WTC11 (cell line): Measurements from ENCODE around the gene TNRC6C. TPM values are rescaled to one million over a fixed set of nuclear protein-coding genes. Genes with fewer than 3 reads are reported as not detected.

Experiments
- ATAC-seq: fragments of 200-7000 bp; cut with Tn5 transposase; 2 replicates; pipeline ENCODE4 v1.10.0; 2021; ENCODE audit warnings: mild to moderate bottlenecking, moderate library complexity
- CTCF ChIA-PET: fragments of 300-600 bp; sonication (Branson Sonifier 250); formaldehyde crosslinking; loops from one replicate; lab custom pipeline; 2021; ENCODE audit warnings: antibody characterized with exemption; lab: Charles Lee
- POLR2A ChIA-PET: fragments of 350-600 bp; sonication (Branson Sonifier 250); formaldehyde crosslinking; loops from one replicate; lab custom pipeline; 2021; ENCODE audit warnings: antibody characterized with exemption; lab: Charles Lee
- DNase-seq: peaks from one replicate; pipeline ENCODE4 v3.0.0; 2021; ENCODE audit warnings: low spot score
- H3K27ac Mint-ChIP-seq: 2 replicates; pipeline ENCODE4 v1.8.0; 2021; ENCODE audit warnings: mixed read lengths
- H3K27me3 Mint-ChIP-seq: 2 replicates; pipeline ENCODE4 v1.8.0; 2021; ENCODE audit warnings: low read depth, mild to moderate bottlenecking, moderate library complexity, mixed read lengths
- H3K36me3 Mint-ChIP-seq: 2 replicates; pipeline ENCODE4 v1.8.0; 2021; ENCODE audit warnings: mixed read lengths
- H3K4me1 Mint-ChIP-seq: 2 replicates; pipeline ENCODE4 v1.8.0; 2022; ENCODE audit warnings: mixed read lengths
- H3K4me3 Mint-ChIP-seq: 2 replicates; pipeline ENCODE4 v1.8.0; 2021; ENCODE audit warnings: mild to moderate bottlenecking, moderate library complexity, mixed read lengths
- H3K9me3 Mint-ChIP-seq: 2 replicates; pipeline ENCODE4 v1.8.0; 2021; ENCODE audit warnings: mixed read lengths
- ATF6 ChIP-seq: sonication (generic); formaldehyde crosslinking; IDR thresholded peaks from 2 replicates; pipeline ENCODE4 v1.8.1; 2023; ENCODE audit warnings: mild to moderate bottlenecking, missing genetic modification reagents
- CREB1 ChIP-seq: sonication (generic); formaldehyde crosslinking; IDR thresholded peaks from 2 replicates; pipeline ENCODE4 v1.8.0; 2023; ENCODE audit warnings: mild to moderate bottlenecking, missing genetic modification reagents
- CREM ChIP-seq: sonication (generic); formaldehyde crosslinking; IDR thresholded peaks from 2 replicates; pipeline ENCODE4 v1.8.1; 2022; ENCODE audit warnings: mild to moderate bottlenecking, missing genetic modification reagents, moderate library complexity
- ELF4 ChIP-seq: sonication (generic); formaldehyde crosslinking; IDR thresholded peaks from 2 replicates; pipeline ENCODE4 v1.8.1; 2022; ENCODE audit warnings: low read depth, mild to moderate bottlenecking, moderate library complexity, missing genetic modification reagents
- ERG ChIP-seq: fragments of 250-450 bp; sonication (Bioruptor Pico); IDR thresholded peaks from 2 replicates; pipeline ENCODE4 v1.8.0; 2021; ENCODE audit warnings: mild to moderate bottlenecking
- ESRRA ChIP-seq: sonication (generic); formaldehyde crosslinking; IDR thresholded peaks from 2 replicates; pipeline ENCODE4 v1.8.1; 2022; ENCODE audit warnings: mild to moderate bottlenecking, missing genetic modification reagents, borderline replicate concordance
- FOXP1 ChIP-seq: sonication (generic); formaldehyde crosslinking; IDR thresholded peaks from 2 replicates; pipeline ENCODE4 v1.8.0; 2022; ENCODE audit warnings: missing genetic modification reagents, mild to moderate bottlenecking, moderate library complexity, borderline replicate concordance
- GABPB1 ChIP-seq: sonication (generic); formaldehyde crosslinking; IDR thresholded peaks from 2 replicates; pipeline ENCODE4 v1.8.1; 2023; ENCODE audit warnings: mild to moderate bottlenecking, missing genetic modification reagents
- GRHL2 ChIP-seq: fragments of 250-450 bp; sonication (Bioruptor Pico); IDR thresholded peaks from 2 replicates; pipeline ENCODE4 v1.8.0; 2022; ENCODE audit warnings: mild to moderate bottlenecking, moderate library complexity; ENCODE audit not compliant: insufficient replicate concordance, severe bottlenecking
- IRF2 ChIP-seq: sonication (generic); formaldehyde crosslinking; IDR thresholded peaks from 2 replicates; pipeline ENCODE4 v1.8.0; 2022; ENCODE audit warnings: low read depth, missing genetic modification reagents, borderline replicate concordance
- JUN ChIP-seq: sonication (generic); formaldehyde crosslinking; IDR thresholded peaks from 2 replicates; pipeline ENCODE4 v1.8.0; 2023; ENCODE audit warnings: mild to moderate bottlenecking, missing genetic modification reagents
- MYBL2 ChIP-seq: sonication (generic); formaldehyde crosslinking; IDR thresholded peaks from 2 replicates; pipeline ENCODE4 v1.8.1; 2023; ENCODE audit warnings: mild to moderate bottlenecking, moderate library complexity, missing genetic modification reagents
- NFATC4 ChIP-seq: fragments of 250-450 bp; sonication (Bioruptor Pico); IDR thresholded peaks from 2 replicates; pipeline ENCODE4 v1.9.0; 2021; ENCODE audit warnings: mild to moderate bottlenecking
- NR3C1 ChIP-seq: sonication (generic); formaldehyde crosslinking; conservative IDR thresholded peaks from 2 replicates; pipeline ENCODE4 v1.8.1; 2023; ENCODE audit warnings: low read depth, mild to moderate bottlenecking, missing genetic modification reagents
- PRRX2 ChIP-seq: fragments of 250-450 bp; sonication (Bioruptor Pico); IDR thresholded peaks from 2 replicates; pipeline ENCODE4 v1.8.0; 2021; ENCODE audit warnings: mild to moderate bottlenecking
- RELA ChIP-seq: sonication (generic); formaldehyde crosslinking; IDR thresholded peaks from 2 replicates; pipeline ENCODE4 v1.8.1; 2022; ENCODE audit warnings: missing genetic modification reagents, mild to moderate bottlenecking, borderline replicate concordance
- SMAD4 ChIP-seq: sonication (generic); formaldehyde crosslinking; IDR thresholded peaks from 2 replicates; pipeline ENCODE4 v1.8.0; 2022; ENCODE audit warnings: mild to moderate bottlenecking, missing genetic modification reagents
- SP1 ChIP-seq: sonication (generic); formaldehyde crosslinking; conservative IDR thresholded peaks from 2 replicates; pipeline ENCODE4 v1.8.1; 2022; ENCODE audit warnings: missing genetic modification reagents
- TCF7 ChIP-seq: sonication (generic); formaldehyde crosslinking; IDR thresholded peaks from 2 replicates; pipeline ENCODE4 v1.8.0; 2022; ENCODE audit warnings: mild to moderate bottlenecking, low read depth, missing genetic modification reagents, moderate library complexity
- ZNF121 ChIP-seq: sonication (generic); formaldehyde crosslinking; IDR thresholded peaks from 2 replicates; pipeline ENCODE4 v1.8.0; 2023; ENCODE audit warnings: missing genetic modification reagents
- ZNF263 ChIP-seq: sonication (generic); formaldehyde crosslinking; IDR thresholded peaks from 2 replicates; pipeline ENCODE4 v1.8.1; 2022; ENCODE audit warnings: low read depth, mild to moderate bottlenecking, moderate library complexity, missing genetic modification reagents
- ZNF281 ChIP-seq: sonication (generic); formaldehyde crosslinking; IDR thresholded peaks from 2 replicates; pipeline ENCODE4 v1.8.0; 2023; ENCODE audit warnings: mild to moderate bottlenecking, missing genetic modification reagents
- total RNA-seq: library from RNA; stranded (reverse); gene quantifications from 3 replicates; pipeline ENCODE4 v1.2.3, GENCODE V29; 2021
- TF ChIP-seq, protein P1 (sequence below): sonication (generic); formaldehyde crosslinking; IDR thresholded peaks from 2 replicates; pipeline ENCODE4 v1.8.0; 2022; ENCODE audit warnings: mild to moderate bottlenecking, missing genetic modification reagents
- TF ChIP-seq, protein P2 (sequence below): sonication (generic); formaldehyde crosslinking; IDR thresholded peaks from 2 replicates; pipeline ENCODE4 v1.8.0; 2023; ENCODE audit warnings: missing genetic modification reagents

TNRC6C gene
- total RNA-seq, 1 experiment from 2014 or later = 52.3 TPM

- TF ChIP-seq, protein P1, sequence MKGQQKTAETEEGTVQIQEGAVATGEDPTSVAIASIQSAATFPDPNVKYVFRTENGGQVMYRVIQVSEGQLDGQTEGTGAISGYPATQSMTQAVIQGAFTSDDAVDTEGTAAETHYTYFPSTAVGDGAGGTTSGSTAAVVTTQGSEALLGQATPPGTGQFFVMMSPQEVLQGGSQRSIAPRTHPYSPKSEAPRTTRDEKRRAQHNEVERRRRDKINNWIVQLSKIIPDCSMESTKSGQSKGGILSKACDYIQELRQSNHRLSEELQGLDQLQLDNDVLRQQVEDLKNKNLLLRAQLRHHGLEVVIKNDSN (CRISPR knock-in tag) = no peak
- TF ChIP-seq TCF7 (CRISPR knock-in tag) = no peak
- no peak for TF ChIP-seq RELA (CRISPR knock-in tag)
- TF ChIP-seq GABPB1 (CRISPR knock-in tag) = no peak
Observed at GRCh38 chr17:78142119-78142861, 183.8 kb downstream of the TNRC6C start (continued).

DNA sequence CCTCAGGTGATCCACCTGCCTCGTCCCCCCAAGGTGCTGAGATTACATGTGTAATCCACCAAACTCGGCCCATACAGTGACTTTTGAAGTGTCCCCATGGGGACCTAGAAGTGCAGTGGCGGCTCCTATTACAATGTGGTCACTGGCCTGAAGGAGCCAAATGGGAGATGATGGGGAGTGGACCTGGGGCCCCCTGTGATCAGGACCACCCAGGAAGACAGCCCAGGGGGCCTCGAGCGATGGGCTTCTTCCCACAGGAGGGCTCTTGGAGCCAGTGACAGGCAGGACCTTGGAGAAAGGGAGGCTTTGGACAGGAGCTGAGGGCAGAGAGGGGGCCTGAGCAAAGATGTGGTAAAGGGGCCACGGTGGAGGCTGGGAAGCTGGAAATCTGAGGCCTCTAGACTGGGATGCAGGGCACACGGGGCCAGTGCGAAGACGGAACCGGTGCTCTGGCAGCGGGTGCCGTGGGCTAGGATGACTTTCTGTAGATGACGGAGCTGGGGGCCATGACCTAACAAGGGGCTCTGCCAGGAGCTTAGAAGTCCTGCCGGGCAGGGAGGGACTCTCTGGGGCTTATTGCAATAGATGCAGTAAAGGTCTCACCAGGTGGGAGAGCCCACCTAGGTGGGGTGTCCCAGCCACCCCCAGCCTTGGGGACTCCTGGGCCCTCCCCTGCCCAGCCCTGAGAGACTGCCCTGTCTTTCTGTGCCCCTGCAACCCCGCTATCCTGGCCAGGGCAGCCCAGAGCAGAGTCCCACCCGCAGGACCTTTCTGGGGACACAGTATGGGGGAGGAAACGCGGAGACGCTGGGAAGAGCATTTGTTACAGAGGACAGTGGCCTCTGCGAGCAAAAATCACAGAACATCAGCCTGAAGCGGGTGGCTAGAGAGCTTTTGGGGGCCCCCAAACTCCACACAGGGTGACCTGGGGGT, 185.0 kb downstream of the TNRC6C start:
- ChIA-PET POLR2A (no interaction called here), CTCF (interaction anchor here (0.8 to 1.9 kb wide), 4 partner anchors 31 to 1621 kb away, joined by 3 to 8 read pairs (median 6); partner anchors contain the start of gene TK1)
- Mint-ChIP-seq H3K9me3 (no peaks in the 10 kb centered on the region), H3K4me3 (no peak overlapping the region), H3K27ac (no peak overlapping the region), H3K36me3 (no peaks in the 10 kb centered on the region), H3K4me1 (peaks cover 12% of the 10 kb centered on the region), H3K27me3 (0 out of 2 replicates have a peak, but pooled peaks cover 3% of the 10 kb centered on the region)
- no peak for DNase-seq
- no peak for TF ChIP-seq ESRRA (CRISPR knock-in tag)
- TF ChIP-seq NR3C1 (CRISPR knock-in tag) = no peak
- no peak for TF ChIP-seq ZNF263 (CRISPR knock-in tag)
- no peak for TF ChIP-seq JUN
- TF ChIP-seq CREB1 (CRISPR knock-in tag) = no peak
- TF ChIP-seq ELF4 (CRISPR knock-in tag) = no peak
- TF ChIP-seq NFATC4 (CRISPR knock-in tag) = no peak
- no peak for TF ChIP-seq ATF6 (CRISPR knock-in tag)
- TF ChIP-seq ZNF121 = no peak
- TF ChIP-seq CREM = no peak
- TF ChIP-seq SP1 (CRISPR knock-in tag) = no peak
- no peak for ATAC-seq

DNA sequence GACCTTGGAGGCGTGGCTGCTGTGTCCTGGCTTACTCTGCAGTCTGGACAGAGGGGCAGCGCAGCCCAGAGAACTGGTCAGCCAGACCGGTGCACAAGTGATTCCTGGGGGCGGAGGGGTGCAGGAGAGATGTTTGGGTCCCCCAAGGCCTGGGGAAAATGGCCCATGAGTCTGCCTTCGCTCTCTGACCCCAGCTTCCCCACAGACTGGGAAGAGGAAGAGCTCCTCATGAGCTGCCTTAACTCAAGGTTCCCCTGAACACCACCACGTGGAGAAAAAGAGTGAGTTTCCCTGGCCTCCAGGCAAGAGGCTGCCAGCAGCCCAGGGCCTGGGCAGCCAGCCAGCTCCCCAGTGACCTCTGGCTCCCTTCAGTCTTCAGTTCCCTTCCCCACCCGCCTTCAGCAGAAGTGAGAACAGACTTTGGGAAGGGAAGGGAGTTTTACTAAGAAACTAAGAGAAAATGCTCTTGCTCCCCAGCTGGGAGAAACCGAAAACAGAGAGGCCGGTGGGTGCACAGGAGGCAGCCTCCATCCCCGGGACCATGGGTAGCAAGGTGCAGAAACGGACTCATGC, 185.7 kb downstream of the TNRC6C start:
- ChIA-PET POLR2A (no interaction called here), CTCF (interaction anchor here (0.8 to 1.9 kb wide), 3 partner anchors 30 to 1621 kb away, joined by 3 to 8 read pairs (median 5); no protein-coding TSS in a partner anchor)
- TF ChIP-seq ZNF281 (CRISPR knock-in tag) = no peak
- no peak for TF ChIP-seq FOXP1 (CRISPR knock-in tag)
- TF ChIP-seq ERG (CRISPR knock-in tag) = no peak
- TF ChIP-seq, protein P2, sequence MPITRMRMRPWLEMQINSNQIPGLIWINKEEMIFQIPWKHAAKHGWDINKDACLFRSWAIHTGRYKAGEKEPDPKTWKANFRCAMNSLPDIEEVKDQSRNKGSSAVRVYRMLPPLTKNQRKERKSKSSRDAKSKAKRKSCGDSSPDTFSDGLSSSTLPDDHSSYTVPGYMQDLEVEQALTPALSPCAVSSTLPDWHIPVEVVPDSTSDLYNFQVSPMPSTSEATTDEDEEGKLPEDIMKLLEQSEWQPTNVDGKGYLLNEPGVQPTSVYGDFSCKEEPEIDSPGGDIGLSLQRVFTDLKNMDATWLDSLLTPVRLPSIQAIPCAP = no peak
- TF ChIP-seq SMAD4 (CRISPR knock-in tag) = no peak
- TF ChIP-seq PRRX2 = no peak
- TF ChIP-seq ZNF263 (CRISPR knock-in tag) = no peak
- no peak for TF ChIP-seq IRF2 (CRISPR knock-in tag)
- TF ChIP-seq MYBL2 (CRISPR knock-in tag) = no peak
- no peak for TF ChIP-seq ZNF121
- no peak for TF ChIP-seq GRHL2
- peaks cover 6% of the 10 kb centered on the region for H3K4me1 Mint-ChIP-seq
- no peak for DNase-seq
- no peak for ATAC-seq
- 0 out of 2 replicates have a peak, but pooled peaks cover 3% of the 10 kb centered on the region for H3K27me3 Mint-ChIP-seq
- H3K4me3 Mint-ChIP-seq = no peak overlapping the region
- no peaks in the 10 kb centered on the region for H3K9me3 Mint-ChIP-seq
- no peak overlapping the region for H3K27ac Mint-ChIP-seq
- no peaks in the 10 kb centered on the region for H3K36me3 Mint-ChIP-seq
